Thyroid gland (tissue), 4 donors: ENCODE results near the gene EPHB4.

Experiments used
- CTCF ChIP-seq, 6 experiments: fragments of 200-600 bp in 3 of 6; fragments of 450-650 bp in 3 of 6; sonication (generic) in 3 of 6; IDR thresholded peaks; one replicate each; pipeline ENCODE4 v1.5.1; 2016 to 2019; ENCODE audit warnings: antibody characterized with exemption in 6 of 6, mild to moderate bottlenecking in 2 of 6, inconsistent platforms in 1 of 6, moderate library complexity in 1 of 6
- POLR2A ChIP-seq, 2 donors: fragments of 450-650 bp; IDR thresholded peaks; one replicate each; pipeline ENCODE4 v1.6.1; 2017; ENCODE audit warnings: antibody characterized with exemption in 2 of 2, mild to moderate bottlenecking in 2 of 2, moderate library complexity in 1 of 2

GRCh38 chr7:100837099-100837836 is 9.9 kb upstream of the EPHB4 start:
- TF ChIP-seq CTCF (IDR thresholded peaks at IDR 0.05), result no peak
- peak in 1 of 2 donors; percentile 66 for TF ChIP-seq POLR2A (IDR thresholded peaks at IDR 0.05)
